Measurements from ENCODE around the gene C2orf74. TPM values are rescaled to one million over a fixed set of nuclear protein-coding genes. Genes with fewer than 3 reads are reported as not detected.
A peak's percentile ranks its signal among the peaks of the same experiment; 100 is the strongest.
"Not testable (repeated sequence)": the region's sequence is repeated elsewhere in the genome, so short reads cannot be mapped to it uniquely, and the experiment has no call there.

Gene C2orf74
- total RNA-seq, 1 experiment from 2014 or later = 7.7 TPM

DNA sequence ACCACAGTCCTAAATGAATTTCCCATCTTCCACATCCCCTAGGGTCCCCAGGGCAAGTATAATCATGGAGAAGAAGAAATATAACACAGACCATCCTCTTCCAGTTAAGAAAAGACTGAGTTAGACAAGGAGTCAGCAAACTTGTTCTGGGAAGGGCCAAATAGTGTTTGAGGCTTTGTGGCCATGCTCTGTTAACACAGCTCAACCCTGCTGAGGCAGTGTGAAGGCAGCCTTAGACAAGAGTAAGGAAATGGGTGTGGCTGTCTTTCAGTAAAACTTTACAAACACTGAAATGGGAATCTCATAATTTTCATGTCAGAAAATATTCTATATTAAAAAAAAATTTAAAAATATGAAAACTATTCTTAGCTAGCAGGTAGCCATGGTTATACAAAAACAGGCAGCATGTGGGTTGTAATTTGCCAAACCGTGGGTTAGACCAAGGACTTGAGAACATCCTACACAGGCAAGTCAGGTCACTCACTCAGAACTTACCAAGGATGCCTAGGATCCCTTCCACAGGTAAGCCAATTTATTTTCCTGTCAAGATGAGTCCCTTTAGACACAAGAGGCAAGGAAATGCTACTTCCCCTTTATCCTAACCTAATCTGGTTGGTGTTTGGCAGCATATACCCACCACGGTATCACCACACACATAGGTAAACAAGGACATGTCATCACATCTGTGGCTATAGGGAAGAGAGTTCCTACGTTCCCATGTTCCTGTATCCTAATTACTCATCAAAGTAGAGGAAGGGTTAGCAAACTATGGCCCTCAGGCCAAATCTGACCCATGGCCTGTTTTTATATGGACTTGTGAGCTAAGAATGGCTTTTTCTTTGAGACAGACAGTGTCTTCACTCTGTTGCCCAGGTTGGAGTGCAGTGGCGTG, 31.9 kb downstream of the C2orf74 start:
- POLR2A ChIA-PET = no interaction called here

DNA sequence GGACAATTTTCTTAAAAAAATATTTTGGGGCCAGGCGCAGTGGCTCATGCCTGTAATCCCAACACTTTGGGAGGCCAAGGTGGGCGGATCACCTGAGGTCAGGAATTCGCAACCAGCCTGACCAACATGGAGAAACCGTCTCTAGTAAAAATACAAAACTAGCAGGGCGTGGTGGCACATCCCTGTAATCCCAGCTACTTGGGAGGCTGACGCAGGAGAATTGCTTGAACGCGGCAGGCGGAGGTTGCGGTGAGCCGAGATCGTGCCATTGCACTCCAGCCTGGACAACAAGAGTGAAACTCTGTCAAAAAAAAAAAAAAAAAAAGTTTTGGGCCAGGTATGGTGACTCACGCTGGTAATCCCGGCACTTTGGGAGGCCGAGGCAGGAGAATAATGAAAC, 32.7 kb downstream of the C2orf74 start:
- in situ Hi-C loops (cut with HindIII; ENCODE audit: low pct_unique_long_range_greater_than_20kb, low sequenced_read_pairs); H3K27me3 ChIP-seq (ENCODE audit: control insufficient read depth, insufficient read depth, low read length); H3K9me3 ChIP-seq (ENCODE audit: control insufficient read depth, insufficient read depth, low read depth, low read length); H3K27ac ChIP-seq (ENCODE audit: low read length); ATAC-seq; CTCF ChIA-PET; POLR2A ChIA-PET; intact Hi-C loops (cut with micrococcal nuclease; ENCODE audit: unreplicated experiment); H3K4me3 ChIP-seq (ENCODE audit: low read depth in 2 of 2, low read length in 2 of 2); H3K4me1 ChIP-seq (ENCODE audit: control insufficient read depth, insufficient read depth, low read length); DNase-seq (ENCODE audit: low read depth, low spot score); BruUV-seq (replicated peaks): not testable (repeated sequence)
- H3K36me3 ChIP-seq (ENCODE audit: control insufficient read depth, insufficient read depth, low read length) = peaks cover 16% of the 10 kb centered on the region

More for the DNA sequence above, 31.9 kb downstream of the C2orf74 start:
- DNase-seq (ENCODE audit: low read depth, low spot score) = no peak
- TF ChIP-seq, protein P1, sequence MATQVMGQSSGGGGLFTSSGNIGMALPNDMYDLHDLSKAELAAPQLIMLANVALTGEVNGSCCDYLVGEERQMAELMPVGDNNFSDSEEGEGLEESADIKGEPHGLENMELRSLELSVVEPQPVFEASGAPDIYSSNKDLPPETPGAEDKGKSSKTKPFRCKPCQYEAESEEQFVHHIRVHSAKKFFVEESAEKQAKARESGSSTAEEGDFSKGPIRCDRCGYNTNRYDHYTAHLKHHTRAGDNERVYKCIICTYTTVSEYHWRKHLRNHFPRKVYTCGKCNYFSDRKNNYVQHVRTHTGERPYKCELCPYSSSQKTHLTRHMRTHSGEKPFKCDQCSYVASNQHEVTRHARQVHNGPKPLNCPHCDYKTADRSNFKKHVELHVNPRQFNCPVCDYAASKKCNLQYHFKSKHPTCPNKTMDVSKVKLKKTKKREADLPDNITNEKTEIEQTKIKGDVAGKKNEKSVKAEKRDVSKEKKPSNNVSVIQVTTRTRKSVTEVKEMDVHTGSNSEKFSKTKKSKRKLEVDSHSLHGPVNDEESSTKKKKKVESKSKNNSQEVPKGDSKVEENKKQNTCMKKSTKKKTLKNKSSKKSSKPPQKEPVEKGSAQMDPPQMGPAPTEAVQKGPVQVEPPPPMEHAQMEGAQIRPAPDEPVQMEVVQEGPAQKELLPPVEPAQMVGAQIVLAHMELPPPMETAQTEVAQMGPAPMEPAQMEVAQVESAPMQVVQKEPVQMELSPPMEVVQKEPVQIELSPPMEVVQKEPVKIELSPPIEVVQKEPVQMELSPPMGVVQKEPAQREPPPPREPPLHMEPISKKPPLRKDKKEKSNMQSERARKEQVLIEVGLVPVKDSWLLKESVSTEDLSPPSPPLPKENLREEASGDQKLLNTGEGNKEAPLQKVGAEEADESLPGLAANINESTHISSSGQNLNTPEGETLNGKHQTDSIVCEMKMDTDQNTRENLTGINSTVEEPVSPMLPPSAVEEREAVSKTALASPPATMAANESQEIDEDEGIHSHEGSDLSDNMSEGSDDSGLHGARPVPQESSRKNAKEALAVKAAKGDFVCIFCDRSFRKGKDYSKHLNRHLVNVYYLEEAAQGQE (IDR thresholded peaks at IDR 0.05; ENCODE audit: insufficient read depth in 1 of 2, low read depth in 2 of 2, low read length in 1 of 2) = no peak
- TF ChIP-seq, protein P2, sequence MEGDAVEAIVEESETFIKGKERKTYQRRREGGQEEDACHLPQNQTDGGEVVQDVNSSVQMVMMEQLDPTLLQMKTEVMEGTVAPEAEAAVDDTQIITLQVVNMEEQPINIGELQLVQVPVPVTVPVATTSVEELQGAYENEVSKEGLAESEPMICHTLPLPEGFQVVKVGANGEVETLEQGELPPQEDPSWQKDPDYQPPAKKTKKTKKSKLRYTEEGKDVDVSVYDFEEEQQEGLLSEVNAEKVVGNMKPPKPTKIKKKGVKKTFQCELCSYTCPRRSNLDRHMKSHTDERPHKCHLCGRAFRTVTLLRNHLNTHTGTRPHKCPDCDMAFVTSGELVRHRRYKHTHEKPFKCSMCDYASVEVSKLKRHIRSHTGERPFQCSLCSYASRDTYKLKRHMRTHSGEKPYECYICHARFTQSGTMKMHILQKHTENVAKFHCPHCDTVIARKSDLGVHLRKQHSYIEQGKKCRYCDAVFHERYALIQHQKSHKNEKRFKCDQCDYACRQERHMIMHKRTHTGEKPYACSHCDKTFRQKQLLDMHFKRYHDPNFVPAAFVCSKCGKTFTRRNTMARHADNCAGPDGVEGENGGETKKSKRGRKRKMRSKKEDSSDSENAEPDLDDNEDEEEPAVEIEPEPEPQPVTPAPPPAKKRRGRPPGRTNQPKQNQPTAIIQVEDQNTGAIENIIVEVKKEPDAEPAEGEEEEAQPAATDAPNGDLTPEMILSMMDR (IDR thresholded peaks at IDR 0.05) = no peak
- TF ChIP-seq SIN3A (IDR thresholded peaks at IDR 0.05; ENCODE audit: borderline replicate concordance, insufficient read depth, low read depth, low read length) = no peak
- TF ChIP-seq POLR2AphosphoS5 (IDR thresholded peaks at IDR 0.05; ENCODE audit: low read depth, low read length) = no peak; the same call in 1 of the 2 replicates
- TF ChIP-seq TCF7L2 (IDR thresholded peaks at IDR 0.05; ENCODE audit: low read depth, low read length) = no peak
- peaks cover 20% of the 10 kb centered on the region for H3K36me3 ChIP-seq (ENCODE audit: control insufficient read depth, insufficient read depth, low read length)
- H3K4me1 ChIP-seq (ENCODE audit: control insufficient read depth, insufficient read depth, low read length) = no peaks in the 10 kb centered on the region
- CTCF ChIA-PET = no interaction called here
- no peak for ATAC-seq
- intact Hi-C loops (cut with micrococcal nuclease; ENCODE audit: unreplicated experiment) = no loop called here
- in situ Hi-C loops (cut with HindIII; ENCODE audit: low pct_unique_long_range_greater_than_20kb, low sequenced_read_pairs) = no loop called here
- no peak overlapping the region for H3K27ac ChIP-seq (ENCODE audit: low read length)
- no peaks in the 10 kb centered on the region for H3K27me3 ChIP-seq (ENCODE audit: control insufficient read depth, insufficient read depth, low read length)
- BruUV-seq (replicated peaks) = no TSS peak
- no peaks in the 10 kb centered on the region for H3K9me3 ChIP-seq (ENCODE audit: control insufficient read depth, insufficient read depth, low read depth, low read length)
- no peak overlapping the region for H3K4me3 ChIP-seq (ENCODE audit: low read depth in 2 of 2, low read length in 2 of 2)

DNA sequence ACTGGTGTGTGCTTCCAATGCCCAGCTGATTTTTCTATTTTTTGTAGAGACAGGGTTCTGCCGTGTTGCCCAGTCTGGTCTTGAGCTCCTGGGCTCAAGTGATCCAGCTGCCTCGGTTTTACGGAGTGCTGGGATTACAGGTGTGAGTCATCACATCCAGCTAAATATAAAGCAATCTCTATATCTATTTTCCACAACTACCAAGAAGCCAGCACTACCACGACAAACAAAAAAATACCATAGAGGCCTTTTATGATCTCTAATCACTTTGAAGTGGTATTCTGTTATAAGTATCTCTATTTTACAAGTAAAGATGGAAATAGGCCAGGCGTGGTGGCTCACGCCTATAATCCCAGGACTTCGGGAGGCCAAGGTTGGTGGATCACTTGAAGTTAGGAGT, 34.7 kb downstream of the C2orf74 start:
- no peaks in the 10 kb centered on the region for H3K27me3 ChIP-seq (ENCODE audit: control insufficient read depth, insufficient read depth, low read length)
- in situ Hi-C loops (cut with HindIII; ENCODE audit: low pct_unique_long_range_greater_than_20kb, low sequenced_read_pairs) (no loop called here), intact Hi-C loops (cut with micrococcal nuclease; ENCODE audit: unreplicated experiment) (no loop called here)
- DNase-seq (ENCODE audit: low read depth, low spot score) (no peak), ATAC-seq (peak; percentile 45; the same call in 1 of the 2 replicates)
- peaks cover 4% of the 10 kb centered on the region; the same call in 1 of the 2 replicates for H3K36me3 ChIP-seq (ENCODE audit: control insufficient read depth, insufficient read depth, low read length)
- TF ChIP-seq TCF7L2 (IDR thresholded peaks at IDR 0.05; ENCODE audit: low read depth, low read length) (no peak), POLR2AphosphoS5 (IDR thresholded peaks at IDR 0.05; ENCODE audit: low read depth, low read length) (no peak), SIN3A (IDR thresholded peaks at IDR 0.05; ENCODE audit: borderline replicate concordance, insufficient read depth, low read depth, low read length) (no peak)
- TF ChIP-seq, protein P2 (IDR thresholded peaks at IDR 0.05) = no peak
- CTCF ChIA-PET = interaction anchor here (0.7 kb wide), 1 partner anchor 422 kb away, joined by 3 read pairs; no protein-coding TSS in a partner anchor
- H3K9me3 ChIP-seq (ENCODE audit: control insufficient read depth, insufficient read depth, low read depth, low read length) = no peaks in the 10 kb centered on the region
- POLR2A ChIA-PET = no interaction called here
- no peak overlapping the region for H3K4me3 ChIP-seq (ENCODE audit: low read depth in 2 of 2, low read length in 2 of 2)
- no peaks in the 10 kb centered on the region for H3K4me1 ChIP-seq (ENCODE audit: control insufficient read depth, insufficient read depth, low read length)
- no peak overlapping the region for H3K27ac ChIP-seq (ENCODE audit: low read length)
- BruUV-seq (replicated peaks) = no TSS peak
